CD14-positive monocyte (primary cell): ENCODE data around the gene PKD1L1. TPM values are rescaled to one million over a fixed set of nuclear protein-coding genes. Genes with fewer than 3 reads are reported as not detected.

Source experiments
- DNase-seq, 3 donors: peaks; one replicate each; pipeline ENCODE4 v3.0.0-alpha.2; 2011 to 2022
- H2AFZ ChIP-seq: 2 replicates; pipeline ENCODE4 v1.6.0; 2012; ENCODE audit warnings: mild to moderate bottlenecking, low read depth, low read length, inconsistent platforms; ENCODE audit not compliant: insufficient read depth, poor library complexity, severe bottlenecking
- H3K27ac ChIP-seq, 2 donors: 1 replicate in 1 of 2; 2 replicates in 1 of 2; pipeline ENCODE4 v1.5.1; 2012 to 2013; ENCODE audit warnings: low read length in 2 of 2, control low read depth in 1 of 2, inconsistent platforms in 1 of 2, low read depth in 1 of 2, mild to moderate bottlenecking in 1 of 2
- H3K27me3 ChIP-seq, 2 donors: one replicate each; pipeline versions ENCODE4 v1.6.0 to v1.6.1; 2011 to 2013; ENCODE audit warnings: low read length in 2 of 2; ENCODE audit not compliant: control insufficient read depth in 2 of 2, insufficient read depth in 2 of 2
- H3K36me3 ChIP-seq, 2 donors: replicated peaks in 1 of 2; 1 replicate in 1 of 2; 2 replicates in 1 of 2; pipeline versions ENCODE4 v1.5.1 to v1.6.1; 2012 to 2013; ENCODE audit warnings: low read length in 2 of 2, control low read depth in 1 of 2, inconsistent platforms in 1 of 2, mild to moderate bottlenecking in 1 of 2; ENCODE audit not compliant: insufficient read depth in 2 of 2, control insufficient read depth in 1 of 2
- H3K4me1 ChIP-seq, 2 donors: 1 replicate in 1 of 2; 2 replicates in 1 of 2; pipeline versions ENCODE4 v1.5.1 to v1.6.1; 2012 to 2013; ENCODE audit warnings: low read length in 2 of 2, control low read depth in 1 of 2, inconsistent platforms in 1 of 2, mild to moderate bottlenecking in 1 of 2, moderate library complexity in 1 of 2; ENCODE audit not compliant: insufficient read depth in 2 of 2, control insufficient read depth in 1 of 2
- H3K4me2 ChIP-seq: replicated peaks from 2 replicates; pipeline ENCODE3; 2012; ENCODE audit warnings: low read length, moderate library complexity, mild to moderate bottlenecking; ENCODE audit not compliant: poor library complexity, severe bottlenecking; ENCODE audit errors: extremely low read depth
- H3K4me3 ChIP-seq, 3 experiments: fragments of 200-600 bp in 1 of 3; sonication (generic) in 1 of 3; replicated peaks in 1 of 3; 1 replicate in 2 of 3; 2 replicates in 1 of 3; pipeline ENCODE4 v1.5.1; 2011 to 2013; ENCODE audit warnings: low read length in 3 of 3, mild to moderate bottlenecking in 3 of 3, control low read depth in 2 of 3, low read depth in 2 of 3, inconsistent platforms in 1 of 3, moderate library complexity in 1 of 3
- H3K79me2 ChIP-seq: 2 replicates; pipeline ENCODE4 v1.6.0; 2012; ENCODE audit warnings: mild to moderate bottlenecking, control low read depth, inconsistent platforms, low read length, moderate library complexity; ENCODE audit not compliant: insufficient read depth
- H3K9ac ChIP-seq: 2 replicates; pipeline ENCODE4 v1.6.0; 2017; ENCODE audit warnings: low read length, mild to moderate bottlenecking; ENCODE audit not compliant: insufficient read depth, poor library complexity, severe bottlenecking
- H3K9me3 ChIP-seq, 2 donors: replicated peaks in 1 of 2; 1 replicate in 1 of 2; 2 replicates in 1 of 2; pipeline versions ENCODE4 v1.5.1 to v1.6.1; 2012 to 2013; ENCODE audit warnings: low read length in 2 of 2, control low read depth in 1 of 2; ENCODE audit not compliant: control insufficient read depth in 1 of 2, insufficient read depth in 1 of 2
- H4K20me1 ChIP-seq: 2 replicates; pipeline ENCODE4 v1.6.0; 2012; ENCODE audit warnings: mild to moderate bottlenecking, low read length, control low read depth, moderate library complexity; ENCODE audit not compliant: insufficient read depth
- H3K27ac Mint-ChIP-seq, 7 donors: one replicate each; pipeline ENCODE4 v1.8.0; 2020; ENCODE audit warnings: mild to moderate bottlenecking in 7 of 7, mixed read lengths in 7 of 7, moderate library complexity in 6 of 7, inconsistent platforms in 2 of 7
- H3K27me3 Mint-ChIP-seq, 3 donors: one replicate each; pipeline ENCODE4 v1.8.0; 2021 to 2022; ENCODE audit warnings: low read depth in 3 of 3, mild to moderate bottlenecking in 3 of 3, mixed read lengths in 3 of 3, moderate library complexity in 3 of 3, inconsistent platforms in 1 of 3
- H3K36me3 Mint-ChIP-seq, 2 donors: one replicate each; pipeline ENCODE4 v1.8.0; 2020; ENCODE audit warnings: mixed read lengths in 2 of 2, inconsistent platforms in 1 of 2, mild to moderate bottlenecking in 1 of 2
- H3K4me1 Mint-ChIP-seq: one replicate; pipeline ENCODE4 v1.8.0; 2020; ENCODE audit warnings: mild to moderate bottlenecking, mixed read lengths
- H3K4me3 Mint-ChIP-seq, 2 donors: one replicate each; pipeline ENCODE4 v1.8.0; 2020; ENCODE audit warnings: mild to moderate bottlenecking in 2 of 2, mixed read lengths in 2 of 2, moderate library complexity in 1 of 2
- H3K9me3 Mint-ChIP-seq, 7 donors: one replicate each; pipeline ENCODE4 v1.8.0; 2020 to 2022; ENCODE audit warnings: mixed read lengths in 7 of 7, mild to moderate bottlenecking in 6 of 7, moderate library complexity in 6 of 7, inconsistent platforms in 2 of 7
- WGBS: methylation state at CpG from one replicate; pipeline ENCODE4 v1.1.5; 2013; ENCODE audit warnings: missing lambda C conversion rate; ENCODE audit not compliant: insufficient coverage; 5-methylcytosine and 5-hydroxymethylcytosine counted together
- intact Hi-C, 2 donors: fragments of 100-400 bp; cut with micrococcal nuclease; formaldehyde crosslinking; loops; one replicate each; pipeline versions ENCODE4 v1.15.0 to v1.15.1; 2023
- polyA plus RNA-seq, 3 donors: library from polyadenylated mRNA; depleted of rRNA in 1 of 3; unstranded in 2 of 3; stranded (reverse) in 1 of 3; fragments of 300-500 nt in 2 of 3; fragments of >200 nt in 1 of 3; fragmentation: Illumina TruSeq in 2 of 3; gene quantifications; 1 replicate in 2 of 3; 2 replicates in 1 of 3; pipeline ENCODE4 v1.2.3, GENCODE V29; 2012 to 2021
- TF ChIP-seq, protein P1 (sequence below): fragments of 200-600 bp; IDR thresholded peaks from one replicate; pipeline ENCODE4 v1.8.0; 2022; ENCODE audit warnings: antibody characterized with exemption, mild to moderate bottlenecking

Gene PKD1L1
- polyA plus RNA-seq, 3 donors = 0.19 TPM; not detected in 2

GRCh38 chr7:47992446-47992845 is 44.2 kb upstream of the PKD1L1 start:
- no peaks in the 10 kb centered on the region for H3K36me3 Mint-ChIP-seq
- TF ChIP-seq, protein P1, sequence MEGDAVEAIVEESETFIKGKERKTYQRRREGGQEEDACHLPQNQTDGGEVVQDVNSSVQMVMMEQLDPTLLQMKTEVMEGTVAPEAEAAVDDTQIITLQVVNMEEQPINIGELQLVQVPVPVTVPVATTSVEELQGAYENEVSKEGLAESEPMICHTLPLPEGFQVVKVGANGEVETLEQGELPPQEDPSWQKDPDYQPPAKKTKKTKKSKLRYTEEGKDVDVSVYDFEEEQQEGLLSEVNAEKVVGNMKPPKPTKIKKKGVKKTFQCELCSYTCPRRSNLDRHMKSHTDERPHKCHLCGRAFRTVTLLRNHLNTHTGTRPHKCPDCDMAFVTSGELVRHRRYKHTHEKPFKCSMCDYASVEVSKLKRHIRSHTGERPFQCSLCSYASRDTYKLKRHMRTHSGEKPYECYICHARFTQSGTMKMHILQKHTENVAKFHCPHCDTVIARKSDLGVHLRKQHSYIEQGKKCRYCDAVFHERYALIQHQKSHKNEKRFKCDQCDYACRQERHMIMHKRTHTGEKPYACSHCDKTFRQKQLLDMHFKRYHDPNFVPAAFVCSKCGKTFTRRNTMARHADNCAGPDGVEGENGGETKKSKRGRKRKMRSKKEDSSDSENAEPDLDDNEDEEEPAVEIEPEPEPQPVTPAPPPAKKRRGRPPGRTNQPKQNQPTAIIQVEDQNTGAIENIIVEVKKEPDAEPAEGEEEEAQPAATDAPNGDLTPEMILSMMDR = no peak
- H3K4me1 Mint-ChIP-seq = peaks cover 18% of the 10 kb centered on the region
- intact Hi-C loops = loop anchor here (1.0 to 5.0 kb wide), 2 partner anchors 115 to 118 kb away; no protein-coding TSS in a partner anchor
- peak overlapping the region in 2 of 3 experiments; percentile 56 to 87 for H3K4me3 ChIP-seq
- H3K9me3 Mint-ChIP-seq = peaks cover 0 to 4% (median 0%) of the 10 kb centered on the region in 7 donors
- peak overlapping the region; percentile 97 to 100 for H3K4me3 Mint-ChIP-seq
- H3K4me1 ChIP-seq = peaks cover 6 to 12% of the 10 kb centered on the region in 2 donors
- peak overlapping the region in 1 of 2 donors; percentile 83 for H3K27ac ChIP-seq
- H3K27me3 Mint-ChIP-seq = peaks cover 0 to 3% (median 0%) of the 10 kb centered on the region in 3 donors
- H3K27me3 ChIP-seq = no peaks in the 10 kb centered on the region
- WGBS = 60% methylated on average over 1 of the region's 3 CpGs
- H3K9me3 ChIP-seq = no peaks in the 10 kb centered on the region
- H3K27ac Mint-ChIP-seq = peak overlapping the region; percentile 88 to 95 (median 92)
- no peaks in the 10 kb centered on the region for H3K36me3 ChIP-seq
- DNase-seq = no peak
- peak overlapping the region; percentile 94 for H2AFZ ChIP-seq
- H3K9ac ChIP-seq = peak overlapping the region; percentile 47
- no peaks in the 10 kb centered on the region for H4K20me1 ChIP-seq
- H3K4me2 ChIP-seq = peak overlapping the region; percentile 97
- H3K79me2 ChIP-seq = no peaks in the 10 kb centered on the region

- WGBS = 0% methylated on average over 20 of the region's 26 CpGs
- Histone ChIP-seq H3K27ac (peak overlapping the region; percentile 36 to 83), H3K4me3 (peak overlapping the region; percentile 52 to 87 (median 56)), H3K27me3 (no peaks in the 10 kb centered on the region), H3K9ac (peak overlapping the region; percentile 47), H4K20me1 (no peaks in the 10 kb centered on the region), H3K4me1 (peaks cover 6 to 12% of the 10 kb centered on the region in 2 donors), H3K9me3 (no peaks in the 10 kb centered on the region), H3K79me2 (no peaks in the 10 kb centered on the region), H3K4me2 (peak overlapping the region; percentile 97), H2AFZ (peak overlapping the region; percentile 94), H3K36me3 (no peaks in the 10 kb centered on the region)
- Mint-ChIP-seq H3K36me3 (no peaks in the 10 kb centered on the region), H3K27ac (peak overlapping the region; percentile 88 to 95 (median 92)), H3K4me1 (peaks cover 18% of the 10 kb centered on the region), H3K9me3 (peaks cover 0 to 4% (median 0%) of the 10 kb centered on the region in 7 donors), H3K4me3 (peak overlapping the region; percentile 97 to 100), H3K27me3 (peaks cover 0 to 3% (median 0%) of the 10 kb centered on the region in 3 donors)
- TF ChIP-seq, protein P1 = peak; percentile 73
- DNase-seq = peak; percentile 72 to 75 (median 75)
- intact Hi-C loops = loop anchor here (1.0 to 5.0 kb wide), 2 partner anchors 115 to 118 kb away; no protein-coding TSS in a partner anchor
Measured at GRCh38 chr7:47991741-47992311, 43.6 kb upstream of the PKD1L1 start.
